ENCODE data around the gene GATB.

Gene GATB

DNA sequence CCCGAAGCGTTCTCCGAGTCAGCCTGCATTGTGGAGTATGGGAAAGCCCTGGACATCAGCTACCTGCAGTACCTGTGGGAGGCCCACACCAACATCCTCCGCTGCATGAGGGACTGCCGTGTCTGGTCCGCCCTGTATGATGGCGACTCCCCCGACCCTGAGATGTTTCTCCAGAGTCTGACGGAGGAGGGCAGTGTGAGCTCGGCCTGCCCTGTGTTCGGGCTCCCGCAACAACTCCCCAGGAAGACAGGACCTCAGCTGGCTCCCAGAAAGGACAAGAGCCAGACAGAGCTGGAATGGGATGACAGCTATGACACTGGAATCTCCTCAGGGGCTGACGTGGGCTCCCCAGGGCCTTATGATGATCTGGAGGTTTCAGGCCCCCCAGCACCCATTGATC lies 111.3 kb downstream of the GATB start:
- DNase-seq (ENCODE audit: low read depth): no peak
- no peak overlapping the region for H3K4me3 ChIP-seq (ENCODE audit: control insufficient read depth, low read depth, low read length)
- TF ChIP-seq, protein P1, sequence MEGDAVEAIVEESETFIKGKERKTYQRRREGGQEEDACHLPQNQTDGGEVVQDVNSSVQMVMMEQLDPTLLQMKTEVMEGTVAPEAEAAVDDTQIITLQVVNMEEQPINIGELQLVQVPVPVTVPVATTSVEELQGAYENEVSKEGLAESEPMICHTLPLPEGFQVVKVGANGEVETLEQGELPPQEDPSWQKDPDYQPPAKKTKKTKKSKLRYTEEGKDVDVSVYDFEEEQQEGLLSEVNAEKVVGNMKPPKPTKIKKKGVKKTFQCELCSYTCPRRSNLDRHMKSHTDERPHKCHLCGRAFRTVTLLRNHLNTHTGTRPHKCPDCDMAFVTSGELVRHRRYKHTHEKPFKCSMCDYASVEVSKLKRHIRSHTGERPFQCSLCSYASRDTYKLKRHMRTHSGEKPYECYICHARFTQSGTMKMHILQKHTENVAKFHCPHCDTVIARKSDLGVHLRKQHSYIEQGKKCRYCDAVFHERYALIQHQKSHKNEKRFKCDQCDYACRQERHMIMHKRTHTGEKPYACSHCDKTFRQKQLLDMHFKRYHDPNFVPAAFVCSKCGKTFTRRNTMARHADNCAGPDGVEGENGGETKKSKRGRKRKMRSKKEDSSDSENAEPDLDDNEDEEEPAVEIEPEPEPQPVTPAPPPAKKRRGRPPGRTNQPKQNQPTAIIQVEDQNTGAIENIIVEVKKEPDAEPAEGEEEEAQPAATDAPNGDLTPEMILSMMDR (conservative IDR thresholded peaks at IDR 0.05; ENCODE audit: control insufficient read depth, insufficient read depth, low read depth, low read length): no peak

DNA sequence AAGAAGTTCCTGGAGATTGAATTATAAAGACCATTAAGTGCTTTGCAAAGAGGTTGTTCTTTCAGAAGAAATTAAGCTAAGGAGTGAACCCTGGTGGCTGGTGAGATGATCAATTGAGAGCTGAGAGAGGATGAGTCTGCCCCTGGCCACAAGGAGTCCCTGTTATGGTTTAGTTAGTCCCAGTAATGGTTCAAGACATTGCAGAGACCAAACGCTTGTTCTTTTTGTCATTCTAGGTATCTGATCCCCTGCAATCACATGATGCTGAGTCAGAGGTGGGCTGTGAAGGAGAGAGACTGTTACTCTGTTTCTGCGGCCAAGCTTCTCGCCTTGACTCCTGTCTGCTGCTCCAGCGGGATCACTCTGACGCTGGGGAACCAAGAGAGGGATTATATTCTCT lies 114.5 kb downstream of the GATB start:
- DNase-seq (ENCODE audit: low read depth): no peak
- TF ChIP-seq, protein P1 (conservative IDR thresholded peaks at IDR 0.05; ENCODE audit: control insufficient read depth, insufficient read depth, low read depth, low read length): no peak
- no peak overlapping the region for H3K4me3 ChIP-seq (ENCODE audit: control insufficient read depth, low read depth, low read length)

DNA sequence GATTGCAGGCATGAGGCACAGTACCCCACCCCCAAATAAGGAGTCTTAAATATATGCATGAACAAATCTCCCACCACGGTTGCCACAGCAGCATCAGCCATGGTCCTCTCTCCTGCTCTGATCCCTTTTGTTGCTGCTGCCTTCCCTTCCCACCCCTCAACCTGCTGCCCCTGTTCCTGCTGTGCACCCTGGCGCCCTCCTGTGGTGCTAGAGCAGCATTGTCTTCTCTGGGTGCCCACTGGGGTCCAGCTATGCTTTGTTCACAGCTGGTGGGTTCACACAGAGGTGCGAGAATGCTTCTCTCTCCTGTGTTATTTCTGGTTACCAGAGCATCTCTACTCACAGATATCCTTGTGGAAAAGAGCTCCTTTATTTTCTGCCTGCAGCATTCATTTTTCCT lies 116.2 kb downstream of the GATB start:
- TF ChIP-seq, protein P1 (conservative IDR thresholded peaks at IDR 0.05; ENCODE audit: control insufficient read depth, insufficient read depth, low read depth, low read length): peak; percentile 50
- no peak overlapping the region for H3K4me3 ChIP-seq (ENCODE audit: control insufficient read depth, low read depth, low read length)
- no peak for DNase-seq (ENCODE audit: low read depth)

DNA sequence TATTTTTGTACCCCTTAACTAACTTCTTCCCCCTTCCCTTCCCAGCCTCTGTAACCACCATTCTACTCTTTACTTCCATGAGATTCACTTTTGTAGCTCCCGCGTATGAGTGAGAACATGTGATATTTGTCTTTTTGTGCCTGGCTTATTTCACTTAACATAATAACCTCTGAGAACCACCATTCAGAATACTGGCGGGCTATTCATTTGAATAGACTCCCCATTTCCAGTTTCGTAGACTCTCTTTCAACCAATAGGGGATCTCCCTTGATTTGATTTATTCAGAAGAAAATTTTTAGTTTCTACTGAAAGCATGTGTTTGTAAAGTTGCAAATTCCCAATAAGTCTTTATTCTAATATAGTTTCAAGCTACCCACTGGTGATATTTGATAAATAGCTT lies 117.2 kb downstream of the GATB start:
- TF ChIP-seq, protein P1 (conservative IDR thresholded peaks at IDR 0.05; ENCODE audit: control insufficient read depth, insufficient read depth, low read depth, low read length): no peak
- no peak overlapping the region for H3K4me3 ChIP-seq (ENCODE audit: control insufficient read depth, low read depth, low read length)
- no peak for DNase-seq (ENCODE audit: low read depth)

DNA sequence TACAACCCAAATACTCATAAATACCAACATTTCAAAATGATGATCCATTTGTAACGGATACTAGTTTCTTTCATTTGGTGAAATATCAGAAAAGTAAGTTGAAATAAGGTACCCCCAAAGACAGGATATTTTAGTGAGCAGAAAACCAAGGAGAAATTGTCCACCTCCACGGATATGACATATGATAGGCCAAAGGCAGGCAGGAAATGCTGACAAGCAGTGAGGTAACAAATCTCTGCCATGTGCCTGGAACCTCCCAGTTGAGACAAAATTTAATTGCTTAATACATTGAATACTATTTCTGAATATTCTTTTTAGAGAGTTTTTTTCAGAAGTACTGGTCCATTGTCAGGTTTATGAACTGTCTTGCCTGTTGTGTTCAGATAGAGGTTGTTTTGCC lies 118.8 kb downstream of the GATB start:
- TF ChIP-seq, protein P1 (conservative IDR thresholded peaks at IDR 0.05; ENCODE audit: control insufficient read depth, insufficient read depth, low read depth, low read length): no peak
- H3K4me3 ChIP-seq (ENCODE audit: control insufficient read depth, low read depth, low read length): no peak overlapping the region
- DNase-seq (ENCODE audit: low read depth): no peak

DNA sequence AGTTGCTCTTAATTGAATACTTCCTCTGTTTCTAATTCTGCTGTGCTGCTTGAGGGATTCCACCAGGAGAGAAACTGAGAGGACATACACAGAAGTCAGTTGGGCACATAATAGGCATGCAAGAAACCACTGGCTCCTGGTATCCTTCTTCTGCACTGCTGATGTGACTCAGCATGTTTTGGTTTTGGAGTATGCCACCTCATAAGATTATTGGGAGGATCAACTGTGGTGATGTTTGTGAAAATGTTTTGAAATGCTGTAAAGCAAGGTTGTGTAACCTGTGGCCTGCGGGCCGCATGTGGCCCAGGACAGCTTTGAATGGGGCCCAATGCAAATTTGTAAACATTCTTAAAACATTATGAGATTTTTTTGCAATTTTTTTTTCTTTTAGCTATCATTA lies 119.6 kb downstream of the GATB start:
- TF ChIP-seq, protein P1 (conservative IDR thresholded peaks at IDR 0.05; ENCODE audit: control insufficient read depth, insufficient read depth, low read depth, low read length): no peak
- peak; percentile 74 for DNase-seq (ENCODE audit: low read depth)
- H3K4me3 ChIP-seq (ENCODE audit: control insufficient read depth, low read depth, low read length): no peak overlapping the region

DNA sequence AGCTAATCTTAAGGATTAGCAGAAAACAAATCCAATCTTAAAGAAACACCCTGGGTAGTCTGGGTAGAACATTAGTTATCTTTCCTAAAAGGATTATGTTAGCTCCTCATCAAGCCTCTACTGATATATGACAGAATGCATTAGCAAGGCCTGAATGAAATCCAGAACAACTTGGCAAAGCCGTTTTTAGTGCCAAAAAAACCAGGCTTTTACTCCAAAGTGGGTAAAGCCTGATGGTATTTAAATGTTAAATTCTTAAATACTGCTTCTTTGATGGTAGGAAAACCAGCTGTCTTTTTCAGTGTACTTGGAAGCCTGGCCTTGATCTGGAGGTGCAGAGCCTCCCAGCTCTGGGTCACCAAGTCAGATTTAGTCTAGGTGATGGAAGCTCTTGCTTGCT lies 120.4 kb downstream of the GATB start:
- H3K4me3 ChIP-seq (ENCODE audit: control insufficient read depth, low read depth, low read length): no peak overlapping the region
- TF ChIP-seq, protein P1 (conservative IDR thresholded peaks at IDR 0.05; ENCODE audit: control insufficient read depth, insufficient read depth, low read depth, low read length): no peak
- DNase-seq (ENCODE audit: low read depth): no peak

All from fibroblast of mammary gland (primary cell).